Putamen (tissue), 1 donor: Measurements from ENCODE around the gene YLPM1.

Source experiments
- DNase-seq: peaks from one replicate; pipeline ENCODE4 v3.0.0-alpha.2; 2016; ENCODE audit warnings: low spot score

Gene YLPM1

DNA sequence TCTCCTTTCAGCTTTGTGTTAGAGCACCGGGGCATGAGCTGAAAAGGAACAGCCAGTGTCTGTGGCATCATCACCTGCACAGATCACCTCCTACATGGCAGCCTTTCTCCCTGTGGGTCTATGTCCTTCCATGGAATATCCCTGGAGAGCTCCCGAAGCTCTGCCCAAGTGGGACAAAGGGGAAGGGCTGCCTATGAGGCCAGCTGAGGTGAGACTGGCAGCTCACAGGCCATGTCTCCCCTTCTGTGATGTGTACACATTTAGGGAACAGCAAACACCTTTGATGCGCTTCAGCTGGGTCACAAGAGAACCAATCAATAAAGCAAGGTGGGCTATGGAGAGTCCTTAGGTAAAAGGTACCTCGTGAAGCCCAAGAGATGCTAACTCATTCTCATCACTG is 108.7 kb downstream of the YLPM1 start:
- DNase-seq, result no peak

DNA sequence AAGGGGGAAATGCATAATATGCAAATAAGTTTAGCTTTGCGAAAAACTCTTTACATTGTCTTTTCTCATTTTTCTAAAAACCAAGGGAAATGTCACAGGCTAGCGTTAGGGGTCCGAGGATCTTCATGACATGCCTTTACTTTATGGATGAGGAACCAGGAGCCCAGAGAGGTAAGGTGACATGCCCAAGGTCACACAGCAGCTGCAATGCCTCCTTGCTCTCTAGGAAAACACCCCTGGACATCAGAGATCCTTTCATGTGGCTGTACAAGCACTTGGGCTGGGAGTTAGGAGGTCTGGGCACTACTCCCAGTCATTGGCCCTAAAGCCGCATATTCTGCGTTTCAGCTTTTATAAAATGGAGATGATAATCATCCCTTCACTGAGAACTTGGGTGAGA is 112.1 kb downstream of the YLPM1 start:
- DNase-seq, result no peak

DNA sequence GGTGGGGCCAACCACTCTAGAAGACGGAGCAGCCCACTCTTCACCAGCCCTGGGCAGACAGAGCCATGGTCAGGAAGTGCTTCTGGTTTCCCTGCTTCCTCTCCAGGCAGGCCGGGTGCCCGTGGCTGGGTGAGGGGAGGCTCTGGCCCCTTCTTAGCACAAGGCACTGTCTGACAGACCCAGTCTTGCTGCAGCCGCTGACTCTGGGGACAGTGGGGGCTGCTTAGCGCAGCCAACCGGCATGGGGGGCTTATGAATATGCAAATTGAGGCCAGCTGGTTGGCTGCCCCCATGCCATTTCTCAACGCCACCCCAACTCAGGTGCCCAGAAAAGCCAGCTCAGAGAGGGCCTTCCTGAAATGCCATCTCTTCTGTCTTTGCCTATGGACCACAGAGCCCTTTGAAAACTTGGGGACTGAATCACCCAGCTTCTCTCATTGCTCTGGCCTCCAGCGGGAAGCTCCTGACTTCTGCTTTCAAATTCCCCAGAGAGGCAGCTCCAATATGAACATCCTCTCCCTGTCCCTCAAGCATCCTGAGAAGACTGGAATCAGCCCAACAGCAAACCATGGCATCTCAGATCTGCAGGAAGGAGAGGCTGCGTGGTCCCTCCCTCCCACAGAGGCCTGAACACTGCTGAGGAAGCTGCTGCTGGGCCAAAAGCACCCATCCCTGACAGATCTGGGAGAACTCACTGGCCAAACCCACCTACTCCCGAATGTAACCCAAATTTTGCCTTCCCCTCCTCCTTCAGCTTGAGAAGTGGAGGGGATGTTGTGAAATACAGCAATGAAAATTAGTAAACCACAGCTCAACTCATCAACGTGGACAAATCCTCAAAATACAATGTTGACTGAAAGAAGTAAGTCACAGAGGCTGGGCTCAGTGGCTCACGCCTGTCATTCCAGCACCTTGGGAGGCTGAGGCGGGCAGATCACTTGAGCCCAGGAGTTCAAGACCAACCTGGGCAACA is 113.1 kb downstream of the YLPM1 start, which contains the start of gene PROX2:
TSS of gene PROX2 (minus strand) at position 205 of the 973 bp plus-strand sequence. CDS start 12,311 bp downstream, outside the sequence.
- DNase-seq, result no peak

DNA sequence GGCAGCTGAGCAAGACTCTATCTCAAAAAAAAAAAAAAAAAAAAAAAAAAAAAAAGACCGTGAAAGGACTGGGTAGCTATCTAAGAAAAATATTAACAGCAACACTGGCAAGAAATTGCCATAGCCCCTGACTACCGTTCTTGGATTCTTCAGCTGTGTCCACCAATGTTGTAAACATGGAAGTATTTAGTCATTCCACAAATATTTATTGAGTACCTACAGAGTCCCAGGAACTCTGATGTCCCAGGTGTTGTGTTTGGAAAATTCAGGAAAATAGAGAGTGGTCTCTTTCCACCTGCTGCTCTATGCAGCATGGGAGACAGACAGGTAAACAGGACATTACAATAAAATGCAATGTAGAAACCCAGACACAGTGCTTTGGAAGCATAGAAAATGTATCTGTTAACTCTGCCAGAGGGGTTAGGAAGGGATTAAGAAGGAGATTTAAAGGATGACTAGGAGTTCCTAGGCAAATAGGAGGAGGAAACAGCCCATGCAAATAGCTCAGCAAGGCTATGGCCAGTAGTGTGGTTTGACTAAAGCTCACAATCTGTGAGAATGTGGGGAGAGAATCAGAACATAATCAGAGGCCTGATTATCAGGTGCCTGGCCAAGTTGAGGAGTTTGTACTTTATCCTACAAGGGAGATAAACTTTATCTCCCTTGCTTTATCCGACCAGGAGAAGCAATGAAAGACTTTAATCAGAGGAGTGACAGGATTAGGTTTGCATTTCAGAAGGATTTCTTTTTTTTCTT is 116.5 kb downstream of the YLPM1 start:
- no peak for DNase-seq

DNA sequence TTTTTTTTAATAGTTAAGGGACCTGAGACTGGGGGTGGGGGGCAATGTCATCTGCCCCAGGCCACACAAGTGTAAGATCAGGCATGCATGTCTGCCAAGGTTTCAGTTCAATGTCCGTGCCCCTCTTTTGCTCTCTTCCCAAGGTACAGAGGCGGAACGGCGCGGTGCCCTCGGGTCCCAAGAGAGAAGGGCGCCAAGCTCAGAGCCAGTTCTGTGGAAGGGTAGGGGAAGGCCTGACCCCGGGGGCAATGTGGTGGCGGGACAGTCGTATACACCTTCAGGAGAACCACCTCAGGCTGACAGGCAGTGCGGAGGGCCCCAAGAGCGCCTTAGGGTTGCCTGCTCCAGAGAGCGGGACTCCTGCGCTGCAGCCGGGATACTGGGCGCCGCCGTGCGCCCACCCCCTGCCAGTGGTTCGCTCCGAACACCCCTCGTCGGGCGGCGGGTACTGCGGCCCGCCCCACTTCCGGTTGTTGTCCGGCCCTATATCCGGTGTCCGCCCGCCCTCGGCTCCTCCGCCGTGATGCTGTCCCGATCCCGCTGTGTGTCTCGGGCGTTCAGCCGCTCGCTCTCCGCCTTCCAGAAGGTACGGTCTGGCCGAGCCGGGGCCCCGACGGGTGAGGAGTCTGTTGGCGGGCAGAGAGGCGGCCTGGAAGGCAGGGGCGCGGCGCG is 118.5 kb downstream of the YLPM1 start, which contains the start of gene DLST:
TSS of gene DLST (plus strand) at position 486 of the 672 bp plus-strand sequence. CDS start at position 524, 38 bp downstream.
- peak; percentile 82 for DNase-seq

DNA sequence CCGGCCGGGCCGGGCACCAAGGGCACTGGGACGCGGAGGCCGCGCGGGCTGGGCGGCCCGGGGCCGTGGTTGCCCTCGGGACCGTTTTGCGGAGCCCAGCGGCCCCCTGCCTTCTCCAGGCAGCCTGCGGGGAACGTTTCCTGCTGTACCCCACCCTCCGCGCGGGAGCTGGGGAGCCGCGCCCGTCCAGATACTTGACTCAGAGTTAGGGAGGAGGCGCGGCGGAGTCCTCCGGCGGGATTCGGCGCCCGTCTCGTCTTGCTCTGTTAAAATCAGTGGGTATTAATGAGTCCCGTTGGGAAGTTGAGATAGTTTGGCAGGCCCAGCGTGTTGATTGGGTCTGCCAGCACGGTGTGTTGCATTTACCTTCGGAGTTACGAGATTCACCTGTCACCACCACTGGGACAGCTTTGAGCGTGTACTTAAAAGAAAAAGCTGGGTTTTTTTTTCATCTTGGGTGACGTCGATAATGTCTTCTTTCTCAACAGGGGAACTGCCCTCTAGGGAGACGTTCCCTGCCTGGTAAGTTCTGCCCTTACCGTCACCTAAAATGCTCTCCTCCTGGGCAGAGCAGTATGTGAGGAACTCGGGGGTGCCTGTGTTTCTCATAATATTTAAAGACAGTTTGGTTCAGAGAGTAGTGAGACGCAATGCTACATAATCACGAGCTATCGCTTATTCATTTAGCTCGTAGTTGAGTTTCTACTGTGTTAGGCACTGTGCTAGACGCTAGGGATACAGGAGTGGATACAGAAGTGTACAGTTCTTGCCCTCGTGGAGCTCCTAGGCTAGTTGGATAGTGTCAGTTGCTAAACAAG is 119.2 kb downstream of the YLPM1 start:
- DNase-seq, result no peak
